HepG2 (cell line): ENCODE measurements around the gene ALCAM. TPM values are rescaled to one million over a fixed set of nuclear protein-coding genes. Genes with fewer than 3 reads are reported as not detected.

ENCODE experiments used
- ATAC-seq: fragments of 200-7000 bp; cut with Tn5 transposase; 3 replicates; pipeline ENCODE4 v1.9.1; 2020; ENCODE audit warnings: mild to moderate bottlenecking, moderate library complexity
- BruUV-seq: library from RNA; stranded (reverse); fragments of 400-500 nt; replicated peaks from 2 replicates; lab custom pipeline; 2021; lab: Mats Ljungman, UMichigan
- CTCF ChIA-PET: fragments of 300-600 bp; formaldehyde crosslinking; extraction: SDS; loops from one replicate; lab custom pipeline; 2021; ENCODE audit warnings: low total read pairs, inconsistent platforms, low intra/inter-chr PET ratio; lab: Yijun Ruan, JAX
- POLR2A ChIA-PET: fragments of 350-600 bp; sonication (Branson Sonifier 250); formaldehyde crosslinking; loops from one replicate; lab custom pipeline; 2020; ENCODE audit warnings: antibody characterized with exemption, inconsistent platforms; lab: Yijun Ruan, JAX
- DNase-seq: peaks from one replicate; pipeline ENCODE4 v3.0.0-alpha.2; 2015; ENCODE audit warnings: low spot score
- FAIRE-seq: peaks from 3 replicates; lab custom pipeline; 2011; peaks lifted over from hg19 to GRCh38; lab: Jason Lieb, UNC
- H2AFZ ChIP-seq: one replicate; pipeline ENCODE4 v1.6.1; 2011; ENCODE audit warnings: low read length, inconsistent platforms
- H3K27ac ChIP-seq: fragments of 300-600 bp; 3 replicates; pipeline ENCODE4 v1.8.0; 2011; ENCODE audit warnings: mixed run types, mild to moderate bottlenecking, mixed read lengths, low read length, inconsistent platforms; ENCODE audit not compliant: insufficient read depth; ENCODE audit errors: extremely low read length
- H3K27me3 ChIP-seq, 2 experiments: fragments of 200-600 bp in 1 of 2; 2 replicates in 1 of 2; 3 replicates in 1 of 2; pipeline versions ENCODE4 v1.6.0 to v1.8.0; 2011; ENCODE audit warnings: low read length in 2 of 2, mild to moderate bottlenecking in 2 of 2, moderate library complexity in 2 of 2, inconsistent platforms in 1 of 2; ENCODE audit not compliant: insufficient read depth in 2 of 2, control insufficient read depth in 1 of 2
- H3K36me3 ChIP-seq, 2 experiments: fragments of 200-600 bp in 1 of 2; replicated peaks in 1 of 2; 2 replicates in 1 of 2; 3 replicates in 1 of 2; pipeline versions ENCODE4 v1.5.1 to v1.8.0; 2011; ENCODE audit warnings: low read length in 2 of 2, inconsistent platforms in 1 of 2; ENCODE audit not compliant: insufficient read depth in 2 of 2, control insufficient read depth in 1 of 2
- H3K4me1 ChIP-seq: 2 replicates; pipeline ENCODE4 v1.5.1; 2012; ENCODE audit warnings: low read length, inconsistent platforms; ENCODE audit not compliant: insufficient read depth
- H3K4me2 ChIP-seq: 2 replicates; pipeline ENCODE4 v1.6.0; 2011; ENCODE audit warnings: low read depth, low read length, inconsistent platforms
- H3K4me3 ChIP-seq, 3 experiments: fragments of 200-600 bp in 1 of 3; sonication (generic), shearing (Covaris generic) in 1 of 3; replicated peaks in 1 of 3; 2 replicates each; pipeline ENCODE4 v1.5.1; 2011 to 2016; ENCODE audit warnings: low read length in 3 of 3, inconsistent platforms in 2 of 3, low read depth in 2 of 3, mild to moderate bottlenecking in 2 of 3, control low read depth in 1 of 3, mixed read lengths in 1 of 3; ENCODE audit not compliant: insufficient read depth in 1 of 3
- H3K79me2 ChIP-seq: one replicate; pipeline ENCODE4 v1.6.1; 2011; ENCODE audit warnings: low read length, inconsistent platforms; ENCODE audit not compliant: insufficient read depth
- H3K9ac ChIP-seq: 2 replicates; pipeline ENCODE4 v1.6.0; 2011; ENCODE audit warnings: mild to moderate bottlenecking, low read depth, low read length, inconsistent platforms; ENCODE audit not compliant: insufficient read depth
- H3K9me3 ChIP-seq: 2 replicates; pipeline ENCODE4 v1.5.1; 2012; ENCODE audit warnings: mild to moderate bottlenecking, low read length
- H4K20me1 ChIP-seq: 2 replicates; pipeline ENCODE4 v1.6.0; 2011; ENCODE audit warnings: inconsistent platforms, mild to moderate bottlenecking, low read length, moderate library complexity; ENCODE audit not compliant: insufficient read depth
- FIP1L1 ChIP-seq: fragments of 200-400 bp; formaldehyde crosslinking; IDR thresholded peaks from 2 replicates; pipeline ENCODE4 v1.6.1; 2018; ENCODE audit warnings: low read depth, mild to moderate bottlenecking, low read length, moderate library complexity, borderline replicate concordance; ENCODE audit not compliant: insufficient read depth
- GMEB1 ChIP-seq: sonication (generic); formaldehyde crosslinking; IDR thresholded peaks from 2 replicates; pipeline ENCODE4 v1.5.1; 2020; ENCODE audit warnings: missing genetic modification reagents, mild to moderate bottlenecking, borderline replicate concordance
- MEIS2 ChIP-seq: sonication (generic); formaldehyde crosslinking; IDR thresholded peaks from 2 replicates; pipeline ENCODE4 v1.9.0; 2021; ENCODE audit warnings: mild to moderate bottlenecking, missing genetic modification reagents
- PBX3 ChIP-seq: sonication (generic); formaldehyde crosslinking; IDR thresholded peaks from 2 replicates; pipeline ENCODE4 v1.8.1; 2023; ENCODE audit warnings: missing genetic modification reagents, inconsistent platforms, borderline replicate concordance
- ZBTB33 ChIP-seq: sonication (generic); formaldehyde crosslinking; IDR thresholded peaks from 2 replicates; pipeline ENCODE4 v1.4.0; 2020; ENCODE audit warnings: missing genetic modification reagents
- ZNF225 ChIP-seq: sonication (generic); formaldehyde crosslinking; IDR thresholded peaks from 2 replicates; pipeline ENCODE4 v1.4.0; 2020; ENCODE audit warnings: mild to moderate bottlenecking, missing genetic modification reagents
- ZNF296 ChIP-seq: sonication (generic); formaldehyde crosslinking; conservative IDR thresholded peaks from 2 replicates; pipeline ENCODE4 v1.5.0; 2020; ENCODE audit warnings: mild to moderate bottlenecking, missing genetic modification reagents
- WGBS: methylation state at CpG from one replicate; pipeline ENCODE4 v1.1.6; 2017; ENCODE audit warnings: low lambda C conversion rate; 5-methylcytosine and 5-hydroxymethylcytosine counted together
- in situ Hi-C: cut with HindIII; loops from 2 replicates; pipeline ENCODE4 v1.10.0; 2017; ENCODE audit warnings: low pct_unique_long_range_greater_than_20kb; ENCODE audit not compliant: extremely low pct_ligation_motif_present
- intact Hi-C: fragments of 100-400 bp; cut with micrococcal nuclease; formaldehyde crosslinking; loops from one replicate; pipeline ENCODE4 v1.10.0; 2022; ENCODE audit not compliant: unreplicated experiment
- polyA plus RNA-seq, 8 experiments: library from polyadenylated mRNA; depleted of rRNA in 3 of 8; stranded (reverse) in 7 of 8; unstranded in 1 of 8; fragments of >200 nt; fragmentation: Illumina TruSeq in 4 of 8; extraction: Trizol in 4 of 8; gene quantifications; 2 replicates each; pipeline versions ENCODE4 v1.2.1 to v1.2.3, GENCODE V29; 2011 to 2016; ENCODE audit warnings: low read depth in 4 of 8, missing spikeins in 1 of 8, mixed read lengths in 1 of 8; ENCODE audit not compliant: insufficient read depth in 1 of 8
- total RNA-seq, 5 experiments: library from RNA; depleted of rRNA; stranded (reverse); fragments of >200 nt; fragmentation: Illumina TruSeq; extraction: Trizol; gene quantifications; 2 replicates each; pipeline ENCODE4 v1.2.3, GENCODE V29; 2016; ENCODE audit warnings: low read depth in 1 of 5

The ALCAM gene
- total and polyA plus RNA-seq, 2 of the 13 experiments (the other 11 are each of a cell fraction or from before 2014, with no cell fraction given) = 26.0 to 33.1 TPM

GRCh38 chr3:105359098-105359762 lies 7.5 kb upstream of the ALCAM start:
- in situ Hi-C loops = loop anchor here (25.0 kb wide), 1 partner anchor 747 kb away; no protein-coding TSS in a partner anchor

More at GRCh38 chr3:105359098-105359762, 7.5 kb upstream of the ALCAM start:
- Histone ChIP-seq H3K4me1 (no peaks in the 10 kb centered on the region), H3K79me2 (no peaks in the 10 kb centered on the region), H3K9me3 (no peaks in the 10 kb centered on the region), H3K36me3 (no peaks in the 10 kb centered on the region), H3K27ac (no peak overlapping the region), H3K4me3 (no peak overlapping the region), H3K9ac (no peak overlapping the region), H4K20me1 (no peaks in the 10 kb centered on the region), H3K4me2 (no peak overlapping the region), H2AFZ (no peak overlapping the region), H3K27me3 (no peaks in the 10 kb centered on the region; a peak in 1 of 5 replicates)
- 42% methylated on average over 5 of the region's 5 CpGs for WGBS
- CTCF ChIA-PET = no interaction called here
- BruUV-seq = no TSS peak
- no peak for TF ChIP-seq ZNF296 (CRISPR knock-in tag)
- TF ChIP-seq MEIS2 = no peak
- no peak for TF ChIP-seq ZBTB33 (CRISPR knock-in tag)
- TF ChIP-seq FIP1L1 = no peak
- no peak for TF ChIP-seq PBX3 (CRISPR knock-in tag)
- no peak for TF ChIP-seq ZNF225
- TF ChIP-seq GMEB1 = no peak
- DNase-seq (no peak), FAIRE-seq (no peak), ATAC-seq (no peak)
- POLR2A ChIA-PET = no interaction called here
- intact Hi-C loops = loop anchor here (5.0 kb wide), 1 partner anchor 383 kb away; no protein-coding TSS in a partner anchor
